Natural killer cell (primary cell): Measurements from ENCODE around the gene ATP2C2. TPM values are rescaled to one million over a fixed set of nuclear protein-coding genes. Genes with fewer than 3 reads are reported as not detected.

ENCODE experiments used
- ATAC-seq, 3 donors: fragments of 150-1000 bp in 2 of 3; fragments of 200-7000 bp in 1 of 3; cut with Tn5 transposase; 1 replicate in 1 of 3; 2 replicates in 2 of 3; pipeline ENCODE4 v1.10.0; 2021; ENCODE audit warnings: mild to moderate bottlenecking in 2 of 3, moderate library complexity in 2 of 3
- DNase-seq, 2 donors: peaks; one replicate each; pipeline versions ENCODE4 v3.0.0 to v3.0.0-alpha.2; 2013 to 2021; ENCODE audit warnings: mixed read lengths in 1 of 2
- H3K27ac ChIP-seq: one replicate; pipeline ENCODE4 v1.5.1; 2013; ENCODE audit warnings: mild to moderate bottlenecking, low read length
- H3K27me3 ChIP-seq: one replicate; pipeline ENCODE4 v1.6.1; 2013; ENCODE audit warnings: low read length; ENCODE audit not compliant: control insufficient read depth, insufficient read depth
- H3K36me3 ChIP-seq: one replicate; pipeline ENCODE4 v1.6.1; 2013; ENCODE audit warnings: low read length; ENCODE audit not compliant: control insufficient read depth, insufficient read depth
- H3K4me1 ChIP-seq: one replicate; pipeline ENCODE4 v1.6.1; 2013; ENCODE audit warnings: low read length; ENCODE audit not compliant: control insufficient read depth, insufficient read depth
- H3K4me3 ChIP-seq: one replicate; pipeline ENCODE4 v1.5.1; 2013; ENCODE audit warnings: low read length
- H3K9me3 ChIP-seq: one replicate; pipeline ENCODE4 v1.6.1; 2013; ENCODE audit warnings: low read length; ENCODE audit not compliant: control insufficient read depth, insufficient read depth
- H3K27ac Mint-ChIP-seq, 2 donors: one replicate each; pipeline ENCODE4 v1.8.0; 2022; ENCODE audit warnings: mild to moderate bottlenecking in 2 of 2, mixed read lengths in 2 of 2, moderate library complexity in 1 of 2
- H3K27me3 Mint-ChIP-seq, 2 donors: one replicate each; pipeline ENCODE4 v1.8.0; 2022; ENCODE audit warnings: low read depth in 2 of 2, mixed read lengths in 2 of 2
- H3K36me3 Mint-ChIP-seq: one replicate; pipeline ENCODE4 v1.8.0; 2022; ENCODE audit warnings: mixed read lengths
- H3K4me1 Mint-ChIP-seq, 2 donors: one replicate each; pipeline ENCODE4 v1.8.0; 2022; ENCODE audit warnings: mixed read lengths in 2 of 2
- H3K4me3 Mint-ChIP-seq: one replicate; pipeline ENCODE4 v1.8.0; 2022; ENCODE audit warnings: mild to moderate bottlenecking, moderate library complexity, mixed read lengths
- H3K9me3 Mint-ChIP-seq, 2 donors: one replicate each; pipeline ENCODE4 v1.8.0; 2022; ENCODE audit warnings: mixed read lengths in 2 of 2
- WGBS: methylation state at CpG from one replicate; pipeline ENCODE4 v1.1.7; 2013; ENCODE audit warnings: missing lambda C conversion rate; ENCODE audit not compliant: insufficient coverage; 5-methylcytosine and 5-hydroxymethylcytosine counted together
- intact Hi-C: fragments of 100-400 bp; cut with micrococcal nuclease; formaldehyde crosslinking; loops from one replicate; pipeline ENCODE4 v1.14.2; 2022
- total RNA-seq, 4 donors: library from RNA; stranded (reverse); fragments of 120-200 nt in 1 of 4; gene quantifications; one replicate each; pipeline versions ENCODE4 v1.2.3 to v1.2.4, GENCODE V29; 2013 to 2022
- TF ChIP-seq, protein P1 (sequence below): fragments of 200-600 bp; IDR thresholded peaks from one replicate; pipeline ENCODE4 v1.8.0; 2022; ENCODE audit warnings: antibody characterized with exemption

ATP2C2 gene
- total RNA-seq, 3 donors from 2014 or later (not counting 1 experiment from before 2014, with no cell fraction given) = not detected

GRCh38 chr16:84350685-84351400 lies 17.5 kb upstream of the ATP2C2 start:
- Mint-ChIP-seq H3K27me3 (peaks cover 0 to 6% of the 10 kb centered on the region in 2 donors), H3K9me3 (no peaks in the 10 kb centered on the region), H3K4me3 (no peak overlapping the region), H3K4me1 (no peaks in the 10 kb centered on the region), H3K36me3 (no peaks in the 10 kb centered on the region), H3K27ac (no peak overlapping the region)
- TF ChIP-seq, protein P1, sequence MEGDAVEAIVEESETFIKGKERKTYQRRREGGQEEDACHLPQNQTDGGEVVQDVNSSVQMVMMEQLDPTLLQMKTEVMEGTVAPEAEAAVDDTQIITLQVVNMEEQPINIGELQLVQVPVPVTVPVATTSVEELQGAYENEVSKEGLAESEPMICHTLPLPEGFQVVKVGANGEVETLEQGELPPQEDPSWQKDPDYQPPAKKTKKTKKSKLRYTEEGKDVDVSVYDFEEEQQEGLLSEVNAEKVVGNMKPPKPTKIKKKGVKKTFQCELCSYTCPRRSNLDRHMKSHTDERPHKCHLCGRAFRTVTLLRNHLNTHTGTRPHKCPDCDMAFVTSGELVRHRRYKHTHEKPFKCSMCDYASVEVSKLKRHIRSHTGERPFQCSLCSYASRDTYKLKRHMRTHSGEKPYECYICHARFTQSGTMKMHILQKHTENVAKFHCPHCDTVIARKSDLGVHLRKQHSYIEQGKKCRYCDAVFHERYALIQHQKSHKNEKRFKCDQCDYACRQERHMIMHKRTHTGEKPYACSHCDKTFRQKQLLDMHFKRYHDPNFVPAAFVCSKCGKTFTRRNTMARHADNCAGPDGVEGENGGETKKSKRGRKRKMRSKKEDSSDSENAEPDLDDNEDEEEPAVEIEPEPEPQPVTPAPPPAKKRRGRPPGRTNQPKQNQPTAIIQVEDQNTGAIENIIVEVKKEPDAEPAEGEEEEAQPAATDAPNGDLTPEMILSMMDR = no peak
- no peak overlapping the region for H3K4me3 ChIP-seq
- intact Hi-C loops = no loop called here
- DNase-seq = no peak
- ATAC-seq = no peak
- no peaks in the 10 kb centered on the region for H3K4me1 ChIP-seq
- no peak overlapping the region for H3K27ac ChIP-seq
- 88% methylated on average over 15 of the region's 16 CpGs for WGBS
- no peaks in the 10 kb centered on the region for H3K36me3 ChIP-seq
- no peaks in the 10 kb centered on the region for H3K9me3 ChIP-seq
- H3K27me3 ChIP-seq = no peaks in the 10 kb centered on the region

DNA sequence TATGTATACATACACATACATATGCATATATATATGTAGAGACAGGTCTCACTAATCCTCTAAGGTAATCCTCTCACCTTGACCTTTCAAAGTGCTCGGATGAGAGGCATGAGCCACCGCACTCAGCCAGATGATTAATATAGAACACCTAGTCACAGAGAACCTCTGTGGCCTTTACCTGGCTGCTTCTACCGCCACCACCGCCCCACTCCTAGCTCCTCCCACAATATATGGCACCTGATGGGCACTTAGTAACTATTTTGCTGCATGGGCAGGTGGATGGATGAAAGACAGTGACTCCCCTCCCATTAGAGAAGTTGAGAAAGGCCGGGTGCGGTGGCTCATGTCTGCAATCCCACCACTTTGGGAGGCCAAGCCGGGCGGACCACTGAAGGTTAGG lies 16.7 kb upstream of the ATP2C2 start:
- Mint-ChIP-seq H3K4me1 (no peaks in the 10 kb centered on the region), H3K27me3 (peaks cover 0 to 6% of the 10 kb centered on the region in 2 donors), H3K27ac (no peak overlapping the region), H3K9me3 (no peaks in the 10 kb centered on the region), H3K36me3 (no peaks in the 10 kb centered on the region), H3K4me3 (no peak overlapping the region)
- intact Hi-C loops = no loop called here
- no peaks in the 10 kb centered on the region for H3K4me1 ChIP-seq
- no peaks in the 10 kb centered on the region for H3K27me3 ChIP-seq
- TF ChIP-seq, protein P1 = no peak
- H3K36me3 ChIP-seq = no peaks in the 10 kb centered on the region
- no peak for DNase-seq
- 93% methylated on average over 8 of the region's 8 CpGs for WGBS
- H3K4me3 ChIP-seq = no peak overlapping the region
- no peak for ATAC-seq
- H3K9me3 ChIP-seq = no peaks in the 10 kb centered on the region
- no peak overlapping the region for H3K27ac ChIP-seq

DNA sequence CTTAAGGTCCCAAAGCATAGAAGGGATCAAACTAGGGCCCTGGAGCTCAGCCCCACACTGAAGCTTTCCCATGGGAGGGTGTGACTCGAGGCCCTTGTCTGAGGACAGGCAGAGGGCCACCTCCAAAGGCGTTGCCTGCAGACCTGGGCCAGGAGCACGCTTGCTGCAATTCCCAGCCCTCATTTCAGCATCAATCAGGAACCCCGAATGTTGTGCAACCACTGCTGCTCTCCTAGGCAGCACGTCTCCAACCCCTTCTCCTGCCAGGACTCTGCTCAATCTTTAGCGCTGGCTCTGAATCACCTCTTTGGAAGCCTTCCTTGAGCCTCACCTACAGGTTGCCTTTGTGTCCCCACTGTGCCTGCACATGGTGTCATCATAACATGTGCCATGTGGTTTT lies 14.0 kb upstream of the ATP2C2 start:
- WGBS = 84% methylated on average over 6 of the region's 6 CpGs
- Histone ChIP-seq H3K27me3 (no peaks in the 10 kb centered on the region), H3K36me3 (no peaks in the 10 kb centered on the region), H3K4me1 (peaks cover 2% of the 10 kb centered on the region), H3K27ac (no peak overlapping the region), H3K9me3 (no peaks in the 10 kb centered on the region), H3K4me3 (no peak overlapping the region)
- H3K4me1 Mint-ChIP-seq = no peaks in the 10 kb centered on the region
- no peak overlapping the region for H3K4me3 Mint-ChIP-seq
- intact Hi-C loops = no loop called here
- ATAC-seq = no peak
- H3K9me3 Mint-ChIP-seq = no peaks in the 10 kb centered on the region
- no peak overlapping the region for H3K27ac Mint-ChIP-seq
- no peaks in the 10 kb centered on the region for H3K36me3 Mint-ChIP-seq
- TF ChIP-seq, protein P1 = no peak
- DNase-seq = no peak
- peaks cover 0 to 2% of the 10 kb centered on the region in 2 donors for H3K27me3 Mint-ChIP-seq

GRCh38 chr16:84355149-84355548 lies 13.2 kb upstream of the ATP2C2 start:
- DNase-seq (no peak), ATAC-seq (no peak)
- Histone ChIP-seq H3K4me3 (no peak overlapping the region), H3K27me3 (no peaks in the 10 kb centered on the region), H3K27ac (no peak overlapping the region), H3K9me3 (no peaks in the 10 kb centered on the region), H3K36me3 (no peaks in the 10 kb centered on the region), H3K4me1 (peaks cover 2% of the 10 kb centered on the region)
- intact Hi-C loops = no loop called here
- H3K4me1 Mint-ChIP-seq = peaks cover 0 to 2% of the 10 kb centered on the region in 2 donors
- no peaks in the 10 kb centered on the region for H3K9me3 Mint-ChIP-seq
- no peak overlapping the region for H3K4me3 Mint-ChIP-seq
- no peaks in the 10 kb centered on the region for H3K27me3 Mint-ChIP-seq
- 74% methylated on average over 1 of the region's 2 CpGs for WGBS
- TF ChIP-seq, protein P1 = no peak
- H3K36me3 Mint-ChIP-seq = no peaks in the 10 kb centered on the region
- H3K27ac Mint-ChIP-seq = no peak overlapping the region
